HG03378 (cell line): ENCODE measurements around the gene SYCP3.
"Not testable (repeated sequence)": the region's sequence is repeated elsewhere in the genome, so short reads cannot be mapped to it uniquely, and the experiment has no call there.

Experiments used
- ATAC-seq: cut with Tn5 transposase; IDR thresholded peaks from one replicate; pipeline ENCODE4 v1.9.1; 2021; ENCODE audit warnings: mild to moderate bottlenecking, moderate library complexity; ENCODE audit not compliant: unreplicated experiment

Gene SYCP3

GRCh38 chr12:101685092-101685491 lies 54.2 kb downstream of the SYCP3 start:
- ATAC-seq = no peak

DNA sequence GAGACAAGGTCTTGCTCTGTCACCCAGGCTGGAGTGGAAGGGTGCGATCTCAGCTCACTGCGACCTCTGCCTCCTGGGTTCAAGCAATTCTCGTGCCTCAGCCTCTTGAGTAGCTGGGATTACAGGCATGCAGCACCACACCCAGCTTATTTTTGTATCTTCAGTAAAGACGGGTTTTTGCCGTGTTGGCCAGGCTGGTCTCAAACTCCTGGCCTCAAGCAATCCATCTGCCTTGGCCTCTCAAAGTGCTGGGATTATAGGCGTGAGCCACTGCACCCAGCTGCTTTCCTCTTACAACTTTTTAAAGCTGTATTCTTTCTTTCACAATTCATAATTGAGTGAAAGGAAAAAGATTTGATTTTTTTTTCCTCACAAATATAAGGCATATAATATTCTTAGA lies 57.6 kb downstream of the SYCP3 start:
- not testable (repeated sequence) for ATAC-seq

DNA sequence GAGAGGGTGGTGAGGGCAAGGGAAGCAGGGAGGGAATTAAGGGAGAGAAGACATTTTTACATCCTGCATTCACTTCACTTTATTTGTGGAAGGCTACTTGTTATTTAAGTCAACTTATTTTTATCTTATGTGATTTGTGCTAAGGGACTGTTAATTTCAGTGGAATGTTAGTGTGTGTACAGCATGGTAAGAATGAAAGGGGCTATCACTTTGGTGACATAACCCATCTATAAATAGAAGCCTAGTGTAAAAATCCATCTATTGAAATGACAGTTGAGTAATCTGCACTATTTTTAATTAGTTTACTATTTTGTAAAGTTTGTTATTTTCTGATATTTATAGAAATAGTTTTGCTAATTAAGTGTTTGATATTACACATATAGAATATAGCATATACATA lies 58.6 kb downstream of the SYCP3 start:
- ATAC-seq = no peak

DNA sequence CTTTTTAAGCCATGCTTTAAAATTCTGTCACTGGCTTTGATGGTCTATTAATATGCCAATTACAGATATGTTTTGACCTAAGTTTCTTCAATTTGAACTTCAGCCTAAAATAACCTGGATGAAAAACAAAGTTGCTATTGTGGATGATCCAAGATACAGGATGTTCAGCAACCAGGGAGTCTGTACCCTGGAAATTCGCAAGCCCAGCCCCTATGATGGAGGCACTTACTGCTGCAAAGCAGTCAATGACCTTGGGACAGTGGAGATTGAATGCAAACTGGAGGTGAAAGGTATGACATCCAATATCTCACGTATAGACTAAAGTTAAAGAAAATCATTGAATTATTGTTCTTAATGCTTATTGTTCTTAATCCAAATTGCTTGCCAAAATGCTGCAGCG lies 59.0 kb downstream of the SYCP3 start:
- ATAC-seq = no peak
